Bone marrow (tissue), 2 donors: ENCODE results near the gene C10orf67.
"Not testable (repeated sequence)": the region's sequence is repeated elsewhere in the genome, so short reads cannot be mapped to it uniquely, and the experiment has no call there.

Experiments used
- DNase-seq, 2 donors: peaks; one replicate each; lab custom pipeline; 2025; lab: John Stamatoyannopoulos, UW

Gene C10orf67

DNA sequence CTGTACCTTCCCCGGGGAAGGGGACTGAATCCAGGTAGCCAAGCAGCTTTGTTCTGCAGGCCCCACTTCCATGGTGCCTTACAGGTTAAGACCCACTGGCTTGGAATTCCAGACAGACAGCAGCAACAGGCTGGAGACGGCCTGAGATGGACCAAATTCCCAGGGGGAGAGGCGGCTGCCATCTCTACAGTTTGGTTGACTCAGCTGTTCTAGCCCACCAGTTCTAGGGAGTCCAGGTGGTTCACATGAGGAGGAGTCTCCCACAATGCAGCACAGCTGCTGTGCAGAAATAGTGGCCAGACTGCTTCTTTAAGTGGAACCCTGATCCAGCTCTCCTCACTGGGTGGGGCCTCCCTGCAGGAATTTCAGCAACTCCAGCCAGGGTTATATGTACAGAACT lies 74.1 kb downstream of the C10orf67 start:
- DNase-seq, result no peak

DNA sequence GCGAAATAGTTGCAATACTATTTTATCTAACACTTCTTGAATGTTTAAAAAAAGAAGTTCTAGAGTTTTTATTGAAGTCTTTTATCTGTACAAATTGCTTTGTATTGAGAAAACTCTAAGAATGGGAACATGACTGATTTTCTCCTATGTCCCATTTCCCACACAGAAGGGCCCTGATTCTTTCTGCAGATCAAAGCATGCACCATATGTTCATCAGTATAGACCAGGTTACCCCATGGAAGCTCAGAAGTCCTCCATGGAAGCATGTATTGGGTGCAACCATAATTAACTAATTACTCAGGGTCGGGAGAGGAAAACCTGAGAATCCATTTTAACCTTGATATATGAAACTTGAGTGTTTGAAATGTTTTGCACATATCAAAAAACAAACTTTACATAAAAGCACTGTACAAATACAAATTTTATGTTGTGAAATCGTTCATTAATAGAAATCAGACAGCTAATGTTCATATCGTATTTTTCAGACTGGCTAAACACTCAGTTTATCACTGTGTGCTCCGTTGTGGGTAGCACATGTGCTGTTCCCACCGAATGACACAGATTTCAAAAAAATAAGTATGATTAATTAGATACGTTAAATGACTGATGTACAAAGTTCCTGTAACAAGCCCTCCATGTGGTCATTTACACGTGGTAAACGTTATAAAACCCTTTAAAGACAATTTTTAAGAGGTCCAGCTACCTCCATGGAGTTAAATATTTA lies 81.0 kb downstream of the C10orf67 start:
- DNase-seq, result no peak

DNA sequence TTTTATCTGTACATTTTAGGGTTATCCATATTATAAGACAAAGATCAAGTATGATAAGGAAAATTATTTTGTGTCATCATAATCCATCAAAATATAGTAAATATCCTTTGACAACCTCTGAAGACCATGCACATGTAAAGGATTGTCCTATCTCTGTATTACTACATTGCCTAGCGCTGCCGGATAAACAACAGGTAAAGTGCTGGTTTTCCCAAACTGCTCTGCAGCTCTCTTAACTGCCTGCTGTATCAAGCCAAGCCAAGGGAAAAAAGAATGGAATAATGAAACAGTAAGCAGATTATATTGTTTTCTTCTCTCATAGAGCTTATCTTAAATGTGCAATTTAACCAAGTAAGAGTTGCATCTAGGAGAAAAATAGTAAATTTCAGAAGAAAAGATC lies 81.7 kb downstream of the C10orf67 start:
- DNase-seq, result no peak

DNA sequence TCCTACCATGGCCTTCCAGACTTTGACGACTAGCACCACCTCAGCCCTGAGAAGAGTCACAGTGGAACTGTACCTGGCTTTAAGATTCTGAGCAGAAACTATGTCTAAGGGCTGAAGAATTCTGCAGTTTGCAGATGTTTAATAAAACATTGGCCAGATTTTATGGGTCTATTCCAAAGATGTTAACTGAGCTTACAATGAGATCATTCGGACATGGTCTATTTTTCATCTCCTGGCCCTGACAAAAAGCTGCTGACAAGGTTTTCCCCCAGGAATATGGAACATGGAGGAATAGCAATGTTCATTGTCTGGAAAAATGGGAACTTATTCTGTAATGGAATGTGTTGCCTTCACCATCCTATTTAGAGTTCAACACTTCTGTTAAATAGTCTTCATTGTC lies 86.1 kb downstream of the C10orf67 start:
- DNase-seq, result no peak

DNA sequence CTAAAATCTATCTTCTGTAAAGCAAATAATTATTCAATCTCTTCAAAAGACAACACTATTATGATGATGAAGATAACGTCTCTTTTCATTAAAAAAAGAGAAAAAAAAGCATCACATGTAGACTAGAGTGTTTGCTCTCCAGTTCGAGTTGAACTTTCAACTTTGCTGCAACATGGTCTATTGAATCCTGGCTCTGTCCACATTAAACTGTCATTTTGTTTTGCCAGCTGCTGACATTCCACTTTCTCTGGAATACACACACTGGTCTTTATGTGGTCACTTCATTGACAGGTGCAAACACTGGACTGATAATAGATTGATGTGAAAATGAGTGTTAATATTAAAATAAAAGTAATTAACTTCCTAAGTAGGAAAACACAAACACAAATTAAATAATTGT lies 90.8 kb downstream of the C10orf67 start:
- no peak for DNase-seq

DNA sequence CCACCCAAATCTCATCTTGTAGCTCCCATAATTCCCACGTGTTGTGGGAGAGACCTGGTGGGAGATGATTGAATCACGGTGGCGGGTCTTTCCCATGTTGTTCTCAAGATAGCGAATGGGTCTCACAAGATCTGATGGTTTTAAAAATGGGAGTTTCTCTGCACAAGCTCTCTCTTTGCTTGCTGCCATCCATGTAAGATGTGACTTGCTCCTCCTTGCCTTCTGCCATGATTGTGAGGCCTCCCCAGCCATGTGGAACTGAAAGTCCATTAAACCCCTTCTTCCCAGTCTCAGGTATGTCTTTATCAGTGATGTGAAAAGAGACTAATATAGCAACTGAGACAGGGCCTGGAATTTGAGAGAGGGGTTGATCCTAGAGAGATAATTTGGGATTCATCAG lies 91.7 kb downstream of the C10orf67 start:
- DNase-seq, result not testable (repeated sequence)

DNA sequence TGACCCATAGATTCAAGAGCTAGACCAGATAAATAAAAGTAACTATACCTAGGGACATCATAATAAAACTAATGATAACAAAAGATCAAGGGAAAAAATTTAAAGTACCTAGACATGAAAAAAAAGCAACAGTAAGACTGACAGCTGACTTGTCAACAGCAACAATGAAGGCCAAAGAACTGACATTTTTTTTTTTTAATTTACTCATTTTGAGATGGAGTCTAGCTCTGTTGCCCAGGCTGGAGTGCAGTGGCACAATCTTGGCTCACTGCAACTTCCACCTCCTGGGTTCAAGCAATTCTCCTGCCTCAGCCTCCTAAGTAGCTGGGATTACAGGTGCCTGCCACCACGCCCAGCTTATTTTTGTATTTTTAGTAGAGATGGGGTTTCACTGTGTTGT lies 102.8 kb downstream of the C10orf67 start:
- not testable (repeated sequence) for DNase-seq

DNA sequence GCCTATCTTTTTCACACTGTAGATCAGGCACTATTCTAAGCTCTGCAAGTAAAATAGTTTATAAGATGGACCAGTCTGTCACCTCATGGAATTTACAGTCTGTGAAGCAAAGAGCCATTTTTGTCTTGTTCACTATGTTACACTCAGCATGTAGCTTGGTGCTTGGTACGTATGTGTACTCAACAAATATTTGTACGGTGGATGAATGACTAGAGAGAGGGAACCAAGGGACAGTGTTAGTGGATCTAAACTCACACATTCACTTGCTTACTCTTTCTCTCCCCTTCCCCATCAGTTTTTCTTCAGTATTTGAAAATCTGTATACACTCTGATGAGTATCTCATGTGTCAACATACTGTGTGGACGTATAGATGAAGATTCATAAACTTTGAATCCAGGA lies 106.6 kb downstream of the C10orf67 start:
- no peak for DNase-seq

DNA sequence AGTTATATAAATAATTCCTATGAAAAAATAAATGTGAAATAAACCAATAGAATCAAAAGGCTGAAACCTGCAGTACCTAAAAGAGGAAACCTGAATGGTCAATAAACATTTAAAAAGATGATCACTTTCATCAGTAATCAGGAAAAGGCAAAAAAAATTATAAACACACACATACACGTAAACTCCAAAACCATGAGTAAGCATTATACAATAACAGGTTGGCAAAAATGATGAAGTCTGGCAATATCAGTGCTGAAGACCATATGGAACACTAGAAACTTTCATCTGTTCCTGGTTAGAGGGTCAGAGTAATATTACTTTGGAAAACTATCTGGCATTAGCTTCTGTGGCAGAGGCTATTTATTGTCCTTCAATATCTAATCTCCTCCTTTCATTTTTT lies 114.0 kb downstream of the C10orf67 start:
- no peak for DNase-seq

DNA sequence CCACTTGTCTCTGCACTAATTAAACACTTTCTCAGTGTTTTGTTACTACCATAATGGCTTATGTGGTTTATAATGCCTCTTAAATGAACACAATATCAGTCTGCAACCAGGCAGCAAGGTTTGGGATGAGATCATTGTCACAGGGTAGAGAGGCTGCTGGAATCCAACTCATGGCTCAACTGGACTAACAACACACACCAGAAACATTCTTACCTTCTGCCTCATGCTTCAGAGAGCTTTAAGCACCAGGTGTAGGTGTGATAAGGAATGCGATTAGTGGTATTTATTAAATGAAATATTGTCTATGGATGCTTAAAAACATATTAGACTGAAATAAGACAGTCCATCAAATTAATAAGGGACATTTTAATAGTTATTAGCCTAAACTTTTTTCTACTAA lies 127.1 kb downstream of the C10orf67 start:
- no peak for DNase-seq

DNA sequence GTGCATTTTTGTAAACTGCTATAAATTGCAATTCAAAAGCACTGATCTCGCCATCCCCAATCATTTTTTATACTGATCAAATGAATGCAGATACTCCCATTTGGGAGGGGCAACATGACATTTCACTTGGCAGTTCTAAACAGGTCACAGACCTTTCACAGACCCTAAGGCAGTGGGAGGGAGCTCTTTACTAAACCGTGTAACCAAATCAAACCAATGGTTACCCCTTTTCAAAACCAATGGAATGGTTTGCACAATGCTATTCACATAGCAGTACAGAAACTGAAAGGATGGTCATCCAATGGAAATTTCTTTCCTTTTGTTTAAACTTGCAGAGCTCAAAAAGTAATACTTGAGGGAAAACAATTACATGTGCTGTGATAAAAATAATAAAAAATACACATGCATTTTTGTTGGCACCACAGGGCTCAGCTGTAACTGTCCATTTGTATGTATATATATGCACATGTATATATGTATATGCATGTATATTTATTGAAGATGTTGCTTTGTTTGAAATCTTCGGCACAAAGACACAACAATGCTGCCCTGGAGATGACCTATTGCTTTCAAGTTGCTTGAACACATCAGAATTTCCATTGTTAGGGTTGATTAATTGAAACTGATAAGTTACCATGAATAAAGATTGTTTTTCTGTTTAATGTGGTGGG lies 138.5 kb downstream of the C10orf67 start:
- DNase-seq, result no peak

DNA sequence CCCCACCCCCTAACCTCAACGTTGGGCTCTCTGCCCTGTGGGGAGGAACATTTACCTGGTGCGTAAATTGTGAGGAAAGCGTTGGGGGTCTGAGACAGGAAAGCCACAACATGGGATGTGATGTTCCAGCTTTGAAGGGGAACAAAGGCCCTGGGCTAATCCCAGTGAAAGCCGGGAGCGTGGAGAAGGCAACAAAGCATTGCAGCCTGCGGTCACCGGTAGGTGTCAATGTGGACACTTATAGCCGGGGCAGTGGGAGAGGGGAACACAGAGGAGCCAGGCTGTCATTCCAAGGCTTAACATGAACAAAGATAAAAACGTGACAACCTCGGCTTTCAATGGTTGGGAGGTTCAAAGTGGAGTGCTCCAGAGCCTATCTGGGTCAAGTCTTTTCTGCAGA lies 139.8 kb downstream of the C10orf67 start:
- DNase-seq, result no peak

DNA sequence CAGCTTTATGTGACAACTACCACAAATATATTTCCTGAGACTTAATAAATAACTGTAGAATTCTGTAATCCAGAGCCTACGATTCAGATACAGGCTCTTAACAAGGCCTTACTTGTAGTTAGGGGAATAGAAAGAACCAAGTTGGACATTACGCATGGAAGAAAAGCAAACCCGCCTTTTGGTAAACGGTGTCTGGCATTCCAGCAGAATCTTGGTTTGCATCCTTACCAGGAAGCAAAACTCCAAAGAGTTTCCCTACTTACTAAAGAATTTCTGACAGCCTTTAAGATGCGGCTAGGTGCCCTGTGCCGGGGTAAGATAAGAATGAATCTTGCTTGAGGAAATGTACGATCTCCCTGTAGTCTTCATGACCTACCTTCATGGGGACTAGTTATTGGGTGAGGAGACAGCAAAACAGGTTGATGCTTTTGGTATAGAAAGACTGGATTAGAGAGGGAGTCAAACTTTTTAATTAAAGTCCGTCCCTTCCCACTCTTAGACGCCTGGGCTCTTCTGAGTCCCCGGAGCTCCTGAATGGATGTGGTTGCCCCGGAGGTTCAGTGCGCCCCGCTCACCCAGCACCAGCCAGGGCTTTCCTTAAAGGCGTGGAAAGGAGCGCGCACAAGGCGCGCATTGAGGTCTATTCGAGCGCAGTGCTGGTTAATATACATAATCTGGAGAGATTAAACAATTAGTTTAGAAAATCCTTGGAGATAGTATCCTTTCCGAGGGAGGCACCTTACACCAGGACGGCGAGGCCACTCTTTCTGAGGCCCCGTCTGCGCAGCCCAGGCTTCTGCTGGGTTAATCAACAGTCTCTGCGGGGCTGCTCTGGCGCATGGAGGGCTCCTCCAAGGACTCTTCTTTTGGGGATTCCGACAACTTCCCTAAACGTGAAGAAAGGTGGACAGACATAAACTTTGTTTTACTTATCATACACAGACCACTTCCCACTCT lies 140.9 kb downstream of the C10orf67 start:
- no peak for DNase-seq

DNA sequence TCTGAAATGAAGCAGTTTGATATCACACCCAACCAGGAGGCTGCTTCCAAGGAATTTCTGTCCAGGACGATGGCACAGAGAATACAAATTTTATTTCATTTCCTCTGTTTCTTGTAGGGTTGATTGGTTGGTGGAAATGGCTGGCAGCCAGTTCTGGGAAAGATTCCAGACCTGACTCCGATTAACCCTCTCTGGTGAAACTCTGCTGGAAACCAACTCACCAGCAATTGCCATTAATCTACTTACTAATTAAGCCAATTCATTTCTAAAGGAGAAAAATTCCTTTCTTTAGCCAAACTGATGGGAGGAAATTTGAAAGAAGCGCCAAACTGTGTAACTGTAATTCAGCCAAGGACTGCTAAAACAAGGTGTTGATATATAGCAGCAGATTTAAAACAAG lies 141.8 kb downstream of the C10orf67 start:
- no peak for DNase-seq

DNA sequence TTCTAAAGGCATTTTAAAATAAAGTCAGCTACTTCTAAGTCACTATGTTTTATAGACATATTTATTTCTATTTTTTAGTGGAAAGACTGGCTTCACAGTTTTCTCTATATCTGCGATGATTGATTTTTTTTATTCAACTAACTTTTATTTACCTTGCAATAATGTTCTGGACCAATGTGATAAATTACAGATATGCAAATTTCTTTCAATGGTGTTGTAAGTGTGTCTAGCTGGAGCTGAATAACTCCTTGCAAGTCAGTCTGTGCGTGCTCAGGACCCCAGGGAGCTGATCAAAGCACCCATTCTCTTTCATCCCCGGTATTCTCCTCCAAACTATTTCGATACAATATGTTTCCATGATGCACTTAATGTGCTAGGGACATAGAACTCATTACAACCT lies 142.8 kb downstream of the C10orf67 start:
- DNase-seq, result no peak

DNA sequence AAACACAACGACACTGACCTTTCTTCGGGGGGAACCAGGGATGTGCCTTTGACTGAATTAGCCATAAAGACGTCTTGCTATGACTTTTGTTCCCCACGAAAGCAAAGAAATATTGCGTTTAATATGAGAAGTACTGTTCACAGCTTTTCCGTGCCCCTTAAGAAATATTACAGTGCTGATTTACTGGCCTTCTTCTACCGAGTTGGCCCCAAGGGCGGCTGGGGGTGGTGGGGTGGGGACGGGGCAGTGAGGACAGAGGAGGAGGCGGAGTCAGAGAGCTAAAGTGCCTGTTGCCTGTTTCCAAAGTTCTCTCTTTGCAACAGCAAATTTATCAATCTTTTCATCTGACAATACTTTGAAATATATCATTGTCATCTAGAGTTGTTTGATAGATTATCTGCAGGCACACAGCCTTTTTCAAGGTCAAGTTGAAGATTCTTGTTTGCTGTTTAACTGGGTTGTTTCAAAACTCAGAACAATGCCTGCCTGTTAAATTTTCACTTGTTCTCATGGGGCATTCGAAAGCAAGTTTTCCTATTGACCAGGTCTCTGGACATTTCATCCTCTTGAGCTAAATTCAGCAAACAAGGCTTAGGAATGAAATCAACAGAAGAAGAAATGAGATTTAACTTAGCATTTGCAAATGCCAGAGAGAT lies 143.5 kb downstream of the C10orf67 start:
- DNase-seq, result no peak

DNA sequence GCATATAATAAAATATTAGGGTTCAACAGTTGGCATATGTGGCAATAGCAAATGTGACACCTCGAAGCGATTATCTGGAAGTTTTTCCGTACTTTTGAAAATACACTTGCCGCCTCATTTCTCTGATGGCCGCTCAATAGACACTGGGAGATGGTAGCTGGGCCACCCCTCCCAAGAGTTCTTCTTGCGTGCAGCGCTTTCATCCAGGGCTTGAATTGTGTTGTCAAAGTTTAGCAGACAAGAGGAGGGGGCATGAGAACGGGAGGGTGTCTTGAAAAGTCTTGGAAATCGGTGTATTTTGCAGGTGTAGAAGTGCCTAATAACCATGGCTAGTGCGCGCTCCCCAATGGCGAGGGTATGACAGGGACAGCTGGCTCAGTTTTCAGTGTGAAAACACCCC lies 144.0 kb downstream of the C10orf67 start:
- DNase-seq, result no peak

DNA sequence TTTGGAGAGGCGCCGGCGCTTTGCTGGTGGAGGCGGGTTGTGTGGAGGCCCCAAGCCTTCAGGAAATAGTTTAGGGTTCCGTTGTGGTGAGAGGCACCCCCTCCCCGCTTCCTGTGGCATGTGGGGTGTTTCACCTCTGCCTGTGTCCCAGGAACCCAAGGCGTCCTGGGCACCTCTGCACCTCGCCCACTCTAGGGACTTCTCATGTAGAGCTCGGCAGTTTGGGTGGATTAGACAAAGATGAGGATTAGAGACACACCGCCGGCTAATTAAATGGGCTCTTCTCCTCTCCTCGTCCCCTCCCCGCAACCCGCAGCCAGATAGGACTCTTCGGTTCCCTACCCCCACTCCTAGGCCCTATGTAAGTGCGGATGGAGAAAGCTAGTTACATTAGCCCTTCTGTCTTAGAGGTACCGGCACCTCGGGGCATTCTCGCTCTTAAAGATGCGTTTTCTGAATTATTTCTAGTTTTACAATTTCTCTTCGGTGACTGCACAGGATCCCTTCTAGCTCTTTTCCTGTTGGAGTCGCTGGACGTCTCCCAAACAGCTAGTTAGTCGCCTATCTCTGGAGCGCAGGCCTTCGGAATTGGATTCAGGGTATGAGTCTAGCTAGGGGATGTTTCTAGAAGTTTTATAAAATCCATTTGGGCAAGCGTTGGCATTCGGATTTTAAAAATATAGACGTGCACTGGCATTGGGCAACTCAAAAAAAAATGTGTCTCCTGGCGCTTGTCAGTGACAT lies 144.7 kb downstream of the C10orf67 start:
- no peak for DNase-seq

DNA sequence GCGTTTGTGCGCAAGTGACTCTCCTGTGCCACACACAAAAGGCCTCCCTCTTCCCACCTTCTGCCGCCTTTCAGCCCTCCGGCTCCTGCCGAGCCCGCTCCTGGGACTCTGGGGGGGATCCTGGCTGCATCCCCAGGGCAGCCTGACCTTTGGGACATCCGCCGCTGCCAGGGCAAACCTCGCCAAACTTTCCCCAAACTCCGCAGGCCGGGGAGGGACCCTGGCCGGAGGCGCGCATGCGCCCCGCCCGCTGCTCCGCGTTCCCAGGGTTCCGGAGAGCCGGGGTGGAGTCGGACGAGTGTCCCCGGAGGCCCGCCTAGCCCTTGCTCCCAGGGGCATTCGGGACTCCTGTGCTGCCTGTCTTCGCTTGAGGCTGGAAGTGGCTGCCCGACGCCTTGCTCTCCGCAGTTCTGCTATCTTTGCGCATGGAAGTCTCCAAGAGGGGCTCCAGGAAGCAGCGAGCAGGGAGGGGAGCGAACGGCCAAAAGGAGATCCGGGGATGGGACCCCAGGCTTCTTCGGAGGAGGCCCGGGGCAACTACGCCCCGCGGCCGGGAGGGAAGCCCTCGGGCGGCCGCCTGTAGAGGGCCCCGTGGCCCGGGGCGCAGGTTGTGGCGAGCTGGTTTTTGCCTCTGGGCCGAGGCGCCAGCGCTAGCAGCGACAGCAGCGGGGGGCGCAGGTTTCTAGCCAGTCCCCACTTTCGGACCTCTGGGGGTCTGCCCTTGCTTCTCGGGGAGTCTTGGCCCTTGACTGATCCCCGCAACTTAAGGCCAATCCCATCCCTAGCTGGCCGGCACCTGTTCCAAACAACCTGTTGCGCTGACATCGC lies 145.4 kb downstream of the C10orf67 start:
- no peak for DNase-seq

DNA sequence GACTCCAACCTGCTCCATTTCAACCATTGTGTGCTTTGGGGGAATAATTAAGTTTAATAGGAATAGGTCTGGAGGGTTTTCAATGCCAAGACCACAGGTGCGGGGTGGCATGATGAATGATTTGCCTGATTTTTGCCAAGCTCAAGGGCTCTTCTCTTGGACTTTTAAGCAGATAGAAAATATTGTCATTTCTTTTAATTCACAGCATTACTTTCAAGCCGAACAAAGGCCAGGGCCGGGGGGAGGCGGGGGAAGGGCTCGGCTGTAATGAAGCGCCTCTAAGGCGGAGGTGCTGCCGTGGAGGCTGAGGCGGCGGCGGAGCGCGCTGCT lies 146.0 kb downstream of the C10orf67 start:
- DNase-seq, result no peak

DNA sequence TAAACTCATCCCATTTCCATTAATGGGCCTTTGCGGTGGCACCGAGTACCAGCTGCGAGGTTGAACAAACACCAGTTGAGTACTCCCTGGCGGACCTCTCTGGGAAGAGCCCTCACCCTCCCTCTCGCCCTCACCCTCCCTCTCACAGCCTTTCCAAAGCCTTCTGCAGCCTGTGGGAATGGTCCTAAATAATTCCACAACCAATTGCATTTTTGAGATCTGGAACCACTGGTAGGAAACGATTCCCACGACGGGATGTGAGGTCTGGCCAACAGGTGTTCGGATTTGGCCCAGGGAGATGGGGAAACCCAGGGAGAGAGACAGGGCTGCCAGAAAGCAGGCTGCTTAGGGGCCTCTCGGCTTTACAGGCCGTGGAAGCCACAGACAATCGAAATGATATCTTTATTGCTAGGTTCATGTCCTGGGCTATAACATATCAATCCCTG lies 147.2 kb downstream of the C10orf67 start:
- DNase-seq, result no peak
